ENCODE data around the gene DDX56.

- TF ChIP-seq CTCF (conservative IDR thresholded peaks at IDR 0.05 in 1 of 2, IDR thresholded peaks at IDR 0.05 in 1 of 2; ENCODE audit: low read depth in 1 of 2, low read length in 2 of 2), result no peak
- no peak for TF ChIP-seq EZH2 (IDR thresholded peaks at IDR 0.05; ENCODE audit: low read length, missing control alignments)
These were observed 34.7 kb downstream of the DDX56 start for GRCh38 chr7:44538798-44539668.

Data from fibroblast of lung (primary cell).